ENCODE results near the gene LTK.

The LTK gene

DNA sequence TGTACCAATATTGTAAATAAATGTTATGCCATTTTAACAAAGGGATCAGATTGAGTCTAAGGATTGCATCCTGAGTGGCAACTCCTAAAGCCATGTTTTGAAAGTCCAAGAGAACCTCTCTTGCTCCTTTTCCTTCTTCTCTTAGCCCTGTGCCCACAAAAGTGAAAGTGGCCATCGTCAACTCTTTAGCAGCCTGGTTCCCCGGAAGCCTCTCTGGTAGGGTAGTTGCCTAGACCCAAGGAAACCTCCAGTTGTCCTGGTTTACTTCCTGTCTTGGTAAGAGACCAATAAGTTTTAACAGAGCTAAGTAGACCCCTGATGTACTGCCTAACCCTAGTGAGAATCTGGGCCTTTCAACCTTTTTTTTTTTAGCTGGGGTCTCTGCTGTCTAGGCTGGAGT lies 30.1 kb downstream of the LTK start:
- no peak for TF ChIP-seq ZFX (IDR thresholded peaks at IDR 0.05)
- TF ChIP-seq, protein P1, sequence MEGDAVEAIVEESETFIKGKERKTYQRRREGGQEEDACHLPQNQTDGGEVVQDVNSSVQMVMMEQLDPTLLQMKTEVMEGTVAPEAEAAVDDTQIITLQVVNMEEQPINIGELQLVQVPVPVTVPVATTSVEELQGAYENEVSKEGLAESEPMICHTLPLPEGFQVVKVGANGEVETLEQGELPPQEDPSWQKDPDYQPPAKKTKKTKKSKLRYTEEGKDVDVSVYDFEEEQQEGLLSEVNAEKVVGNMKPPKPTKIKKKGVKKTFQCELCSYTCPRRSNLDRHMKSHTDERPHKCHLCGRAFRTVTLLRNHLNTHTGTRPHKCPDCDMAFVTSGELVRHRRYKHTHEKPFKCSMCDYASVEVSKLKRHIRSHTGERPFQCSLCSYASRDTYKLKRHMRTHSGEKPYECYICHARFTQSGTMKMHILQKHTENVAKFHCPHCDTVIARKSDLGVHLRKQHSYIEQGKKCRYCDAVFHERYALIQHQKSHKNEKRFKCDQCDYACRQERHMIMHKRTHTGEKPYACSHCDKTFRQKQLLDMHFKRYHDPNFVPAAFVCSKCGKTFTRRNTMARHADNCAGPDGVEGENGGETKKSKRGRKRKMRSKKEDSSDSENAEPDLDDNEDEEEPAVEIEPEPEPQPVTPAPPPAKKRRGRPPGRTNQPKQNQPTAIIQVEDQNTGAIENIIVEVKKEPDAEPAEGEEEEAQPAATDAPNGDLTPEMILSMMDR (conservative IDR thresholded peaks at IDR 0.05): no peak
- no peak overlapping the region for H3K27ac ChIP-seq

DNA sequence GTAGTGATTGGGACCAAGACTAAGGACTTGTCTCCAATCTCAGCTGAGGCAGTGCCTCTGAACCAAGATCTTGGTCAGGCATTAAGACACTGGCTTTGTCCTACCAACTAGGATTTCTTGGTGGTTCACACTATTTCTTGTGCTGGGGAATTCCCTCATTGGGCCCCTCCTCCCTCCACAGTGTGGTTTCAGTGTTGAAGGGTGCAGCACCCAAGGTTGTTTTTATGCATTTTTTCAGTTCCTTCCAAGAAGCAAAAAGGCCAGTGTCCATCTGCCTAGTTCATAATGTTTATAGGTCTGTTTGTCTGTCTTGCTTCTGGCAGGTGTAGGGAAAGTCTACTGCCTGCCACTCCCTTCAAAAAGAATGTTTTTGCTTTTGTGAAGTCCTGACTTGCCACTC lies 30.5 kb downstream of the LTK start:
- no peak overlapping the region for H3K27ac ChIP-seq
- TF ChIP-seq, protein P1 (conservative IDR thresholded peaks at IDR 0.05): no peak
- no peak for TF ChIP-seq ZFX (IDR thresholded peaks at IDR 0.05)

DNA sequence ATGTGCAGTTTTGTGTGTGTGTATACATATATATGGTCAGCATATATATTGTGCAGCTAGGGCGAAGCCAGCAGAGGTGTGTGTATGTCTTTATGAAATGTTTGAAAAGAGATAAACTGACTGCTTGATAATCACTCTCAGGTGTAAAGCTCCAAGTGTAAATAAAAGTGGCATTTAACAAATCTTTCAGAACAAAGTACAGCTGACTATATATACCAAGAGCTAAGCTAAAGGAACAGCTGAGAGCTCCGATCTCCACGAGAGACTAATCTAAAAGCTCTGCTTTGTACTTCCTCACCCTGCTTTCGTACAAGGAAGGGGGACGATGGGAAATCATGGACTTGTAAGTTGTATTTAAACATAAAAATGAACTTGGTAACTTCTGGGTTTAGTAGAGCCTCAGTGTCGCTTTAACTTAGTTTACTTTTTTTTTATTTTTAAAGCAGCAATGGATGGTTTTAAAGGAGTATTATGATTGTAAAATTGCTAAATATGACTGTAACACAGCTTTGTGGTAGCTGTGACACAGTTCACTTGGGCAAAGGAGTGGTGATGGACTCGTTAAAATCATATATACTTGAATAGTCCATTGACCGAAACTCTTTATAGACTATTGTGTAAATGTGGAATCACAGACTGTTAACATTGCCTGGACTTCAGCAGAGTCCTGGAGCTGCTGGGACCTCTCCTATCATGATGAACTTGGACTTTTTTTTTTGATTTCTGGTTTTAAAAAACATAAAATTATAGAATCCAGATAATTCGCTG lies 31.3 kb downstream of the LTK start:
- no peak overlapping the region for H3K27ac ChIP-seq
- TF ChIP-seq, protein P1 (conservative IDR thresholded peaks at IDR 0.05): no peak
- no peak for TF ChIP-seq ZFX (IDR thresholded peaks at IDR 0.05)

DNA sequence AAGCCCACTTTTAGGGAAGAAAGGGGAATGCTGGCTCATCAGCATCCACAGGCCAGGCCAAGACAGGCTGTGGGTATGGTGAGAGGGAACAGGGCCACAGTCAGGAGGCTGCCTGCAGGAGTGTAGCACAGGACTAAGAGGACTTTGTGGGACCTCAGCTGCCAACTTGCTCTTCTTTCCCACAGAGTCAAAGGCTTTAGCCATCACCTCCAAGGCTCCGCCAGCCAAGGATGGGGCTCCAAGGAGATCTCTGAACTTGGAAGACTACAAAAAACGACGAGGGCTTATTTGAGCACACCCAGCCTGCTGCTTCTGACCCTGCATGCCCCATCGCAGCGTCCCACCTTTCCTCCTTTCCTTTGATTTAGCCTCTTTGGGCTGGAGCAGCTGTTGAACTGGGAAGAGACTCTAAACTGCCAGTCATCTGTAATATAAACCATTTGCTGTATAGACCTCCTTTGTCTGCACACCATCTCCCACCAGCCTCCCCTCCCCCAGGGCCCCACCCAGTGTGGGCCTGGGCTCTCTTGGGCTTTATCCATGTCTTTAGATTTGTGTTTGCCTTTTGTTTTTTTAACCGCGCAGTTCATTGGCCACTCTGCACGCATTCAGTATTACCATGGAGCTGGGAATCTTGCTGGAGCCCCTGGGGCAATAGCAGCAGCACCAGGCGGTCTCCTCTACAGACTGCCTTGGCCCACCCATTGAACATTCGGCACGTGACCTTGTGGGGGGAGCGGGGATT lies 33.1 kb downstream of the LTK start:
- H3K27ac ChIP-seq: no peak overlapping the region
- no peak for TF ChIP-seq ZFX (IDR thresholded peaks at IDR 0.05)
- TF ChIP-seq, protein P1 (conservative IDR thresholded peaks at IDR 0.05): no peak

- TF ChIP-seq, protein P1 (conservative IDR thresholded peaks at IDR 0.05): no peak
- TF ChIP-seq ZFX (IDR thresholded peaks at IDR 0.05): no peak
- no peak overlapping the region for H3K27ac ChIP-seq
Measured at GRCh38 chr15:41476416-41477048, 37.1 kb downstream of the LTK start.

DNA sequence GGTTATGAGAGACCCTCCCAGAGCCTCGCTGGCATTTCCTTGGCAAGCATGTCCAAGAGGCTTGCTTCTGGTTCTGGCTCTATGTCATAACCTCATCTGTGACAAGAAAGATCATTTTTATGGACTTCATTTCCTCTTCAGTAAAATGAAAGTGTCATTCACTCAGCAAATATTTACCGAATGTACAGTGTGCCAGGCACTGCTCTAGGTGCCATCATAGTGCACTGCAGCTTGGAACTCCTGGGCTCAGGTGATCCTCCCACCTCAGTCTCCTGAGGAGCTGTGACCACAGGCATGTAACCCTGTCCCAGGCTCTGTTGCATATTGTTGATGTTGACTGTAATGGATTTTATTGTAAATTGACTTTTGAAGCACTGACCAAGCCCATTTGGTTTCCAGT lies 38.7 kb downstream of the LTK start:
- TF ChIP-seq, protein P1 (conservative IDR thresholded peaks at IDR 0.05): no peak
- peak overlapping the region; percentile 59 for H3K27ac ChIP-seq

- H3K27ac ChIP-seq: peak overlapping the region; percentile 59
Measured at GRCh38 chr15:41474436-41474835, 39.2 kb downstream of the LTK start.

More at GRCh38 chr15:41474436-41474835, 39.2 kb downstream of the LTK start:
- TF ChIP-seq, protein P1 (conservative IDR thresholded peaks at IDR 0.05): no peak
- no peak for TF ChIP-seq ZFX (IDR thresholded peaks at IDR 0.05)
